H9 (cell line): ENCODE data around the gene SPIN1. TPM values are rescaled to one million over a fixed set of nuclear protein-coding genes. Genes with fewer than 3 reads are reported as not detected.

Experiments
- DNase-seq: peaks from one replicate; pipeline ENCODE4 v3.0.0-alpha.2; 2017
- H2AFZ ChIP-seq: one replicate; pipeline ENCODE4 v1.6.1; 2013; ENCODE audit warnings: mild to moderate bottlenecking, low read length, control low read depth, moderate library complexity
- H2AK5ac ChIP-seq: 2 replicates; pipeline ENCODE4 v1.6.1; 2013; ENCODE audit warnings: low read length, control low read depth, mixed read lengths; ENCODE audit not compliant: insufficient read length
- H2BK120ac ChIP-seq: one replicate; pipeline ENCODE4 v1.6.1; 2013; ENCODE audit warnings: low read depth, mild to moderate bottlenecking, low read length, control low read depth, inconsistent platforms; ENCODE audit not compliant: poor library complexity, severe bottlenecking
- H2BK12ac ChIP-seq: 2 replicates; pipeline ENCODE4 v1.6.1; 2013; ENCODE audit warnings: low read length, control low read depth, mixed read lengths, low read depth; ENCODE audit not compliant: insufficient read length
- H2BK15ac ChIP-seq: 2 replicates; pipeline ENCODE4 v1.6.1; 2013; ENCODE audit warnings: low read depth, low read length, control low read depth
- H2BK20ac ChIP-seq: one replicate; pipeline ENCODE4 v1.6.1; 2013; ENCODE audit warnings: low read depth, mild to moderate bottlenecking, low read length, control low read depth, inconsistent platforms; ENCODE audit not compliant: poor library complexity, severe bottlenecking
- H2BK5ac ChIP-seq: 2 replicates; pipeline ENCODE4 v1.6.1; 2013; ENCODE audit warnings: low read length, control low read depth, mixed read lengths; ENCODE audit not compliant: insufficient read length
- H3K14ac ChIP-seq: 2 replicates; pipeline ENCODE4 v1.6.1; 2013; ENCODE audit warnings: low read length, control low read depth; ENCODE audit not compliant: insufficient read depth
- H3K18ac ChIP-seq: 2 replicates; pipeline ENCODE4 v1.6.1; 2013; ENCODE audit warnings: low read depth, mild to moderate bottlenecking, mixed read lengths, low read length, control low read depth; ENCODE audit not compliant: insufficient read length
- H3K23ac ChIP-seq: 2 replicates; pipeline ENCODE4 v1.6.1; 2013; ENCODE audit warnings: low read length, control low read depth, mixed read lengths, low read depth; ENCODE audit not compliant: insufficient read length
- H3K23me2 ChIP-seq: 2 replicates; pipeline ENCODE4 v1.6.1; 2013; ENCODE audit warnings: low read depth, mild to moderate bottlenecking, mixed read lengths, low read length, control low read depth; ENCODE audit not compliant: insufficient read length, poor library complexity, severe bottlenecking
- H3K27ac ChIP-seq: 2 replicates; pipeline ENCODE4 v1.5.1; 2013; ENCODE audit warnings: low read length, control low read depth, mixed read lengths, low read depth; ENCODE audit not compliant: insufficient read length
- H3K27me3 ChIP-seq: 2 replicates; pipeline ENCODE4 v1.6.1; 2013; ENCODE audit warnings: low read length, control low read depth, inconsistent platforms; ENCODE audit not compliant: insufficient read depth
- H3K4ac ChIP-seq: 2 replicates; pipeline ENCODE4 v1.6.1; 2013; ENCODE audit warnings: low read depth, mild to moderate bottlenecking, control low read depth, inconsistent platforms, low read length, moderate library complexity
- H3K4me1 ChIP-seq: 2 replicates; pipeline ENCODE4 v1.6.1; 2013; ENCODE audit warnings: low read length, control low read depth, inconsistent platforms; ENCODE audit not compliant: insufficient read depth
- H3K4me2 ChIP-seq: 2 replicates; pipeline ENCODE4 v1.6.1; 2013; ENCODE audit warnings: low read length, control low read depth, mixed read lengths; ENCODE audit not compliant: insufficient read length, insufficient read depth
- H3K56ac ChIP-seq: 2 replicates; pipeline ENCODE4 v1.6.1; 2013; ENCODE audit warnings: low read depth, mild to moderate bottlenecking, mixed read lengths, low read length, control low read depth; ENCODE audit not compliant: insufficient read length
- H3K79me1 ChIP-seq: 2 replicates; pipeline ENCODE4 v1.6.1; 2013; ENCODE audit warnings: low read depth, mild to moderate bottlenecking, moderate library complexity, low read length, control low read depth, inconsistent platforms; ENCODE audit not compliant: insufficient read depth, poor library complexity, severe bottlenecking
- H3K79me2 ChIP-seq: 2 replicates; pipeline ENCODE4 v1.6.1; 2013; ENCODE audit warnings: low read length, control low read depth, inconsistent platforms; ENCODE audit not compliant: insufficient read depth
- H3K9ac ChIP-seq: 2 replicates; pipeline ENCODE4 v1.6.1; 2013; ENCODE audit warnings: low read length, control low read depth, mixed read lengths; ENCODE audit not compliant: insufficient read length; ENCODE audit errors: extremely low read depth
- H3K9me3 ChIP-seq: one replicate; pipeline ENCODE4 v1.6.1; 2013; ENCODE audit warnings: low read depth, low read length, inconsistent platforms; ENCODE audit not compliant: control insufficient read depth
- H3T11ph ChIP-seq: one replicate; pipeline ENCODE4 v1.6.1; 2013; ENCODE audit warnings: mild to moderate bottlenecking, low read length, control low read depth, inconsistent platforms
- H4K20me1 ChIP-seq: one replicate; pipeline ENCODE4 v1.6.1; 2013; ENCODE audit not compliant: control insufficient read depth, insufficient read length, insufficient read depth
- H4K5ac ChIP-seq: 2 replicates; pipeline ENCODE4 v1.6.1; 2013; ENCODE audit warnings: low read depth, mild to moderate bottlenecking, mixed read lengths, low read length, control low read depth; ENCODE audit not compliant: insufficient read length
- H4K8ac ChIP-seq: replicated peaks from 2 replicates; pipeline ENCODE4 v1.6.1; 2013; ENCODE audit warnings: low read length, control low read depth, mixed read lengths, low read depth; ENCODE audit not compliant: insufficient read length
- H4K91ac ChIP-seq: 2 replicates; pipeline ENCODE4 v1.6.1; 2013; ENCODE audit warnings: low read depth, mild to moderate bottlenecking, moderate library complexity, mixed read lengths, low read length, control low read depth; ENCODE audit not compliant: insufficient read length
- H3K27ac Mint-ChIP-seq, 3 experiments: 2 replicates in 2 of 3; 3 replicates in 1 of 3; pipeline ENCODE4 v1.8.0; 2020 to 2021; ENCODE audit warnings: mixed read lengths in 3 of 3, mild to moderate bottlenecking in 1 of 3, moderate library complexity in 1 of 3
- H3K27me3 Mint-ChIP-seq: 2 replicates; pipeline ENCODE4 v1.8.0; 2021; ENCODE audit warnings: low read depth, mild to moderate bottlenecking, moderate library complexity, mixed read lengths
- H3K36me3 Mint-ChIP-seq, 3 experiments: 2 replicates in 2 of 3; 3 replicates in 1 of 3; pipeline ENCODE4 v1.8.0; 2020 to 2021; ENCODE audit warnings: low read depth in 3 of 3, mixed read lengths in 3 of 3; ENCODE audit not compliant: insufficient read depth in 1 of 3
- H3K4me1 Mint-ChIP-seq, 2 experiments: 2 replicates each; pipeline ENCODE4 v1.8.0; 2020; ENCODE audit warnings: mixed read lengths in 2 of 2
- H3K4me3 Mint-ChIP-seq, 2 experiments: 2 replicates in 1 of 2; 3 replicates in 1 of 2; pipeline ENCODE4 v1.8.0; 2020 to 2021; ENCODE audit warnings: mild to moderate bottlenecking in 2 of 2, mixed read lengths in 2 of 2, moderate library complexity in 1 of 2
- H3K9me3 Mint-ChIP-seq, 2 experiments: 2 replicates in 1 of 2; 3 replicates in 1 of 2; pipeline ENCODE4 v1.8.0; 2020; ENCODE audit warnings: mild to moderate bottlenecking in 2 of 2, mixed read lengths in 2 of 2, moderate library complexity in 1 of 2
- WGBS: extraction: QIAGEN DNeasy Blood & Tissue Kit; methylation state at CpG from one replicate; pipeline ENCODE4 v1.1.7; 2013; ENCODE audit warnings: missing lambda C conversion rate, low lambda C conversion rate, mixed read lengths; ENCODE audit not compliant: insufficient read length; ENCODE audit errors: extremely low coverage; 5-methylcytosine and 5-hydroxymethylcytosine counted together
- total RNA-seq: library from RNA; stranded (reverse); gene quantifications from 2 replicates; pipeline ENCODE4 v1.2.1, GENCODE V29; 2021
- TF ChIP-seq, protein P1 (sequence below): fragments of 200-600 bp; sonication (generic); conservative IDR thresholded peaks from 3 replicates; pipeline ENCODE4 v1.8.0; 2021; ENCODE audit warnings: antibody characterized with exemption, mild to moderate bottlenecking

The SPIN1 gene
- total RNA-seq, 1 experiment from 2014 or later = 136 TPM

DNA sequence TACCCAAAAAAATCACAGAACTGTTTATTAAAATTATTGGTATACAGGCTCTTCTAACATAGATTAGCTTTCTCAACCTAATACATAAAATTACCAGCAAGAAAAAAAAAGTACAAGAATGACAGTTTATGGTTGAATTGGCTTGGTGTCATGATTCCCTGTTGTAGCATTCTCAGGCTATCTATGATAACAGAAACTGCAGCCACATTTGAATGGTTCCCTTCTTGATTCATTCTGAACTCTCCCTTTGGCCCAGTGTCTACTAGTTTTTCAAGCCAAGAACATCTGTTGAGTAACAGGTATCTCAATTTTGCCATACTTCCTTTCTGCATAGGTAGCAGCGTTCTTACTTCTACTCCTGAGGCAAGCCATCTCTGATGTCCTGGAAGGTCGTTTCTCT is 3.0 kb downstream of the SPIN1 start:
- H4K5ac ChIP-seq = no peak overlapping the region
- peaks cover 12% of the 10 kb centered on the region for H3K4me1 ChIP-seq
- H2BK20ac ChIP-seq = no peak overlapping the region
- H3K56ac ChIP-seq = no peak overlapping the region
- H2AFZ ChIP-seq = no peak overlapping the region
- H4K20me1 ChIP-seq = no peaks in the 10 kb centered on the region
- H3K14ac ChIP-seq = no peak overlapping the region
- H2AK5ac ChIP-seq = no peak overlapping the region
- H4K8ac ChIP-seq = no peak overlapping the region
- H3K4me2 ChIP-seq = peak overlapping the region; percentile 25
- H3K4me3 Mint-ChIP-seq = no peak overlapping the region
- H3K9me3 ChIP-seq = no peaks in the 10 kb centered on the region
- H3K4ac ChIP-seq = no peak overlapping the region
- DNase-seq = no peak
- H3K27ac Mint-ChIP-seq = no peak overlapping the region
- peaks cover 16% of the 10 kb centered on the region for H3K23me2 ChIP-seq
- no peaks in the 10 kb centered on the region for H3K27me3 Mint-ChIP-seq
- WGBS = no CpG with 5 or more reads among the region's 2 CpGs
- no peak overlapping the region for H3K27ac ChIP-seq
- H2BK5ac ChIP-seq = no peak overlapping the region
- TF ChIP-seq, protein P1, sequence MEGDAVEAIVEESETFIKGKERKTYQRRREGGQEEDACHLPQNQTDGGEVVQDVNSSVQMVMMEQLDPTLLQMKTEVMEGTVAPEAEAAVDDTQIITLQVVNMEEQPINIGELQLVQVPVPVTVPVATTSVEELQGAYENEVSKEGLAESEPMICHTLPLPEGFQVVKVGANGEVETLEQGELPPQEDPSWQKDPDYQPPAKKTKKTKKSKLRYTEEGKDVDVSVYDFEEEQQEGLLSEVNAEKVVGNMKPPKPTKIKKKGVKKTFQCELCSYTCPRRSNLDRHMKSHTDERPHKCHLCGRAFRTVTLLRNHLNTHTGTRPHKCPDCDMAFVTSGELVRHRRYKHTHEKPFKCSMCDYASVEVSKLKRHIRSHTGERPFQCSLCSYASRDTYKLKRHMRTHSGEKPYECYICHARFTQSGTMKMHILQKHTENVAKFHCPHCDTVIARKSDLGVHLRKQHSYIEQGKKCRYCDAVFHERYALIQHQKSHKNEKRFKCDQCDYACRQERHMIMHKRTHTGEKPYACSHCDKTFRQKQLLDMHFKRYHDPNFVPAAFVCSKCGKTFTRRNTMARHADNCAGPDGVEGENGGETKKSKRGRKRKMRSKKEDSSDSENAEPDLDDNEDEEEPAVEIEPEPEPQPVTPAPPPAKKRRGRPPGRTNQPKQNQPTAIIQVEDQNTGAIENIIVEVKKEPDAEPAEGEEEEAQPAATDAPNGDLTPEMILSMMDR = no peak
- H3K79me1 ChIP-seq = peaks cover 3% of the 10 kb centered on the region
- peaks cover 42 to 48% of the 10 kb centered on the region in 2 experiments for H3K4me1 Mint-ChIP-seq
- H4K91ac ChIP-seq = no peak overlapping the region
- H2BK120ac ChIP-seq = no peak overlapping the region
- H2BK15ac ChIP-seq = no peak overlapping the region
- no peak overlapping the region for H2BK12ac ChIP-seq
- peaks cover 14 to 36% (median 30%) of the 10 kb centered on the region in 3 experiments for H3K36me3 Mint-ChIP-seq
- no peaks in the 10 kb centered on the region for H3K27me3 ChIP-seq
- H3T11ph ChIP-seq = no peak overlapping the region
- no peak overlapping the region for H3K18ac ChIP-seq
- peaks cover 57% of the 10 kb centered on the region for H3K79me2 ChIP-seq
- H3K23ac ChIP-seq = no peak overlapping the region
- H3K9ac ChIP-seq = no peak overlapping the region
- peaks cover 3 to 4% of the 10 kb centered on the region in 2 experiments; a peak in 2 of 5 replicates for H3K9me3 Mint-ChIP-seq
